Effector memory CD4-positive, alpha-beta T cell (primary cell): ENCODE data around the gene RNF150.
"Not testable (repeated sequence)": the region's sequence is repeated elsewhere in the genome, so short reads cannot be mapped to it uniquely, and the experiment has no call there.

ENCODE experiments used
- DNase-seq, 3 donors: peaks; one replicate each; pipeline ENCODE4 v3.0.0-alpha.2; 2020
- H3K27ac ChIP-seq: 2 replicates; pipeline ENCODE4 v1.7.0; 2013; ENCODE audit warnings: mild to moderate bottlenecking, low read length, moderate library complexity; ENCODE audit not compliant: insufficient read depth, poor library complexity, severe bottlenecking
- H3K27me3 ChIP-seq: replicated peaks from 2 replicates; pipeline ENCODE4 v1.7.0; 2013; ENCODE audit warnings: mild to moderate bottlenecking, low read length; ENCODE audit not compliant: insufficient read depth, control insufficient read depth, poor library complexity, severe bottlenecking
- H3K36me3 ChIP-seq: 2 replicates; pipeline ENCODE4 v1.7.0; 2013; ENCODE audit warnings: mild to moderate bottlenecking, low read length, moderate library complexity; ENCODE audit not compliant: control insufficient read depth, insufficient read depth
- H3K4me1 ChIP-seq: 2 replicates; pipeline ENCODE4 v1.7.0; 2013; ENCODE audit warnings: low read length, mild to moderate bottlenecking; ENCODE audit not compliant: control insufficient read depth, insufficient read depth, poor library complexity, severe bottlenecking
- H3K4me3 ChIP-seq: 2 replicates; pipeline ENCODE4 v1.7.0; 2013; ENCODE audit warnings: low read length, low read depth, mild to moderate bottlenecking; ENCODE audit not compliant: insufficient read depth, poor library complexity, severe bottlenecking
- H3K9me3 ChIP-seq: 2 replicates; pipeline ENCODE4 v1.7.0; 2013; ENCODE audit warnings: mild to moderate bottlenecking, low read length, moderate library complexity; ENCODE audit not compliant: control insufficient read depth

The RNF150 gene

DNA sequence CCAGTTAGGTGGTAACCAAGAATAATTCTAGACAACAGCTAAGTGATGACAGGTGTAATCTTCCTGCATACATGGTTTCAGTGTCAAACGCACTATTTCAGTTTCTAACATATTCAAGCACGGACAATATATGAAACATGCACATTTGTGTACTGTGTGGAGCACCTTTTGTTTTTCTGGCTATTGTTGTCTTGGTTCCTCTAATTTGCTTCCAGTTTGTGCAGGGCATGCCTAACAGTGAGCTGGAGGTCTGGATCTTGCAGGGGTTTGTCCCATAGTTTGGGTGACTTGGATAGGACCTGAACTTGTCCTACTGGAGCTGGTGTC lies 306.6 kb downstream of the RNF150 start:
- H3K36me3 ChIP-seq, result no peaks in the 10 kb centered on the region
- H3K4me3 ChIP-seq, result no peak overlapping the region
- DNase-seq, result no peak
- H3K4me1 ChIP-seq, result no peaks in the 10 kb centered on the region
- H3K27ac ChIP-seq, result no peak overlapping the region
- H3K9me3 ChIP-seq, result no peaks in the 10 kb centered on the region
- no peaks in the 10 kb centered on the region for H3K27me3 ChIP-seq

DNA sequence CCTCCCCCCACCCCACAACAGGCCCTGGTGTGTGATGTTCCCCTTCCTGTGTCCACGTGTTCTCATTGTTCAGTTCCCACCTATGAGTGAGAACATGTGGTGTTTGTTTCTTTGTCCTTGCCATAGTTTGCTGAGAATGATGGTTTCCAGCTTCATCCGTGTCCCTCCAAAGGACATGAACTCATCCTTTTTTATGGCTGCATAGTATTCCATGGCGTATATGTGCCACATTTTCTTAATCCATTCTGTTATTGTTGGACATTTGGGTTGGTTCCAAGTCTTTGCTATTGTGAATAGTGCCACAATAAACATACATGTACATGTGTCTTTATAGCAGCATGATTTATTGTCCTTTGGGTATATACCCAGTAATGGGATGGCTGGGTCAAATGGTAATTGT lies 312.7 kb downstream of the RNF150 start:
- H3K36me3 ChIP-seq, H3K27ac ChIP-seq, H3K27me3 ChIP-seq, DNase-seq, H3K9me3 ChIP-seq, H3K4me1 ChIP-seq, H3K4me3 ChIP-seq: not testable (repeated sequence)

DNA sequence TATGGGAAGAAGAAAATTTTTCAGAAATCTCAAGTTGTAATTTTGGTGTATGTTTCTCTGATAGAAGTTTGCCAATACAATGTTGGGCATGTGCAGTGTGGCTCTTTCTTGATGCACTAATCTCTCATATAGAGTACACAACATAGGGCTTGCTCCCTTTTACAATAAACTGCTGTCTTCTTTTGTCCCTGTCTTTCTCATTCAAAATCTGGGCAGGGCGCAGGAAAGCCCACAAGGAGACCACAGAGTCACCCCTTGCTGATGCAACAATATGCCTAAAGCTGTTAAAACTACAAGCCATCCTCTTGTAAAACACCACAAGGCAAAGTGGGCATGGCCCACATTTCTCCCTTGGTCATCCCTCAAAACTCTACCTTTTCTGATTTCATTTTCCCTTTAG lies 313.7 kb downstream of the RNF150 start:
- H3K27me3 ChIP-seq, result no peaks in the 10 kb centered on the region
- no peak overlapping the region for H3K27ac ChIP-seq
- no peaks in the 10 kb centered on the region for H3K9me3 ChIP-seq
- H3K36me3 ChIP-seq, result no peaks in the 10 kb centered on the region
- no peak for DNase-seq
- no peaks in the 10 kb centered on the region for H3K4me1 ChIP-seq
- no peak overlapping the region for H3K4me3 ChIP-seq

DNA sequence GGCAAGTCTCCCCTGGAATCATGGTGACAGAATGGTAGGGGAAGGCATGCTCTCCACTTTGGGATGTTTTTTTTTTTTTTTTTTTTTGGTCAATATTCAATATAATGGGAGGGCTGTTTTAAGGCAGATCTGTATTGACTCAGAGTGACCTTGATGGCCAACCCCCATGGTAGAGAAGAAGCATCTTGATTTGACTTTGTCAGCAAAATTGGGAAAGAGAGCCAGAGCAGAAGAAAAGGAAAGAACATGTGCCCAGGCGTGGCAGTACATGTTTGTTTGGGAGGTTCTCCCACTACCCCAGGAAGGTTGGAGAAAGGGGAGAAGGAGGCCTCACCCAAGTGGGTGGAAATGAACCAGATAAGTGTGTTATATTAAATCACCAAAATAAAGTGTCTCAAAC lies 314.8 kb downstream of the RNF150 start:
- no peaks in the 10 kb centered on the region for H3K4me1 ChIP-seq
- no peak overlapping the region for H3K4me3 ChIP-seq
- no peaks in the 10 kb centered on the region for H3K36me3 ChIP-seq
- H3K9me3 ChIP-seq, result no peaks in the 10 kb centered on the region
- DNase-seq, result no peak
- no peaks in the 10 kb centered on the region for H3K27me3 ChIP-seq
- no peak overlapping the region for H3K27ac ChIP-seq

DNA sequence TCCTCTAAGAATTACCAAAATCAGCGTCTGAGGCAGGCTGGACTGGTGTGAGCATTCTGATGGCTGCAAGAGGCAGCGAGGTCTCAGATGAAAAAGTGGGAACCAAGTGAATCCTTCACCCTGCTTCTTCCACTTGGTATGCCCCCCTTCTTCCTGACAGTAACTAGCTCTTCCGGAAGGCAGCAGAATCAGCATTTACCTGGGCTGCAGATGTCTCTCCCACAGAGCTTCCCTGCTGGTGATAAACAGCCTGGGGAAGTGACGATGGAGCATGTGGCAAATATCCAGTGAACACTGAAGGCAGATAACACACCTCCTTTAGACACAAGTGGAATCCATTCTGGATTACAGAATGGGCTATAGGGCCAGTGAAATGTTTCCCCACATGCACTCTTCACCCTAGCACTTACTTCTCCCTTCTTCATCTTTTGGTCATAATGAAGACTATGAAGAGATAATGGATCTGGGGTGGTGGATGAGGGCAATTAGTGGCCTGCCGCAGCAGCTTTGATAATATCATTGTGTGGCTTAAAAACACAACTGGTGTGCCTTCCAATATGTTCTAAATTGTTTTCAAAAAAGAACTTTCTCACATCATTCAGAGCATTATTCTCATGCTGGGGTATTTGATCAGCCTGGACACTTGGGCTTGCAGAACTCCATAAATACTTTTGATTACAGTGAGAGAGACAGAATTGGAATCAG lies 316.3 kb downstream of the RNF150 start:
- no peak overlapping the region for H3K27ac ChIP-seq

DNA sequence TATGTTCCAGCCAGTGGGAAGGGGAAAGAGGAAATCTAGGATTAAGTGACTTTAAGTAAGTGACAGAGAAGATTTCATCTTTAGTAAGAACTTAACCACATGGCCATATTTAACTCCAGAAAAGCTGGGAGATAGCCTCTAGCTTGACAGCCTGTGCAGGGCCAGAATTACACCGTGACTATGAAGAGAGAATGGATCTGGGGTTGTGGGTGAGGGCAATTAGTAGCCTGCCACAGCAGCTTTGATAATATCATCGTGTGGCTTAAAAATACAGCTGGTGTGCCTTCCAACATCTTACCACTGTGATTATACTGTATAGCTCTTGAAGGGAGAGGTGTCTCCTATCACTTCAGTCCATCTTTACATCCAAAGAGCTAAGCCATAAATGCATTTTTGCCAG lies 319.5 kb downstream of the RNF150 start:
- Histone ChIP-seq H3K36me3 (no peaks in the 10 kb centered on the region), H3K27me3 (no peaks in the 10 kb centered on the region), H3K4me1 (no peaks in the 10 kb centered on the region), H3K4me3 (no peak overlapping the region), H3K27ac (no peak overlapping the region), H3K9me3 (no peaks in the 10 kb centered on the region)
- no peak for DNase-seq

More for the DNA sequence above, 316.3 kb downstream of the RNF150 start:
- Histone ChIP-seq H3K4me3 (no peak overlapping the region), H3K9me3 (no peaks in the 10 kb centered on the region), H3K36me3 (no peaks in the 10 kb centered on the region), H3K27me3 (no peaks in the 10 kb centered on the region), H3K4me1 (no peaks in the 10 kb centered on the region)
- DNase-seq, result no peak

DNA sequence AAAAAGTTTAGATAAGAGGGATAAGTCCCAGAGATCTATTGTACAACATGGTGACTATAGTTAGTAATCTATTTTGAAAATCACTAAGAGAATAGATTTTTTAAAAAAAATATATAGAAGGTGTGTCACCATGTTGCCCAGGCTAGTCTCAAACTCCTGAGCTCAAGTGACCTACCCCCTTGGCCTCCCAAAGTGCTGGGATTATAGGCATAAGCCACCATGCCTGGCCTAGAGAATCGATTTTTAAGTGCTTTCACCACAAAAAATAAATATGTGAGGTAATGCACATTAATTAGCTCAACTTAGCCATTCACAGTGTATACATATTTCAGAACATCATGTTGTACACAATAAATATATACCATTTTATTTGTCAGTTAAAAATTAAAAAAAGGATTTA lies 320.4 kb downstream of the RNF150 start:
- Histone ChIP-seq H3K4me3 (no peak overlapping the region), H3K4me1 (no peaks in the 10 kb centered on the region), H3K36me3 (no peaks in the 10 kb centered on the region), H3K9me3 (no peaks in the 10 kb centered on the region), H3K27ac (no peak overlapping the region), H3K27me3 (no peaks in the 10 kb centered on the region)
- DNase-seq, result no peak

DNA sequence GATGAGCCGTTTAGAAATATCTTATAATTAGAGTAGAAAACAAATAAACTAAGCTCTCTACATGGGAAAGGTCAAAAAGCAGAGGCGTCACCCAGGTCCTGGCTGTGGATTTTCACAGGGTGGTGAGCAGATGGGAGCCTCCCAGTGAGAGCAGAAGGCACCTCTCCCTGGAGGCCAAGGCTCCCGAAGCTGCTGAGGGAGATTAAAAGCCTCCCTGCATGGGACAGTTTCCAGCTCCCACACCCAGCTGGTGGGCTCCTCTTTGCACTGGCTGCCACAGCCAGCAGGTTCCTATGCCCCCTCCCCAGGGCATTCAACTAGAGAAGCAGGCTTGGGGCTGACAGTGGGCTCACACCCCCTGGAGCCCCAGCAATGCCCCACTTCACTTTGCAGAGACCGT lies 321.8 kb downstream of the RNF150 start:
- no peak for DNase-seq
- Histone ChIP-seq H3K27me3 (no peaks in the 10 kb centered on the region), H3K4me1 (no peaks in the 10 kb centered on the region), H3K4me3 (no peak overlapping the region), H3K9me3 (no peaks in the 10 kb centered on the region), H3K27ac (no peak overlapping the region), H3K36me3 (no peaks in the 10 kb centered on the region)

DNA sequence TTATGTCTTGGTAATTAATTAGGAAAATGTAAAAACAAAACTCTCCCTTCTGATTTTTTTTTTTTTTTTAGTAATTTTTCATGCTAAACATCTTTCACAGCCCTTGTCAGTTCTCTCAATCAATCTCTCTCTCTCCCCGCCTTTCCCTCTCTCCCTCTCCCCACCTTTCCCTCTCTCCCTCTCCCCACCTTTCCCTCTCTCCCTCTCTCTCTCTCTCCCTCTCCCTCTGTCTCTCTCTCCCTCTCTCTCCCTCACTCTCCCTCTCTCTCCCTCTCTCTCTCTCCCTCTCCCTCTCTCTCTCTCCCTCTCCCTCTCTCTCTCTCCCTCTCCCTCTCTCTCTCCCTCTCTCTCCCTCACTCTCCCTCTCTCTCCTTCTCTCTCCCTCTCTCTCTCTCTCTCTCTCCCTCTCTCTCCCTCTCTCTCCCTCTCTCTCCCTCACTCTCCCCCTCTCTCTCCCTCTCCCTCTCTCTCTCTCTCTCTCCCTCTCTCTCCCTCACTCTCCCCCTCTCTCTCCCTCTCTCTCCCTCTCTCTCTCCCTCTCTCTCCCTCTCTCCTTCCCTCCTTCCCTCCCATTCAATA lies 322.6 kb downstream of the RNF150 start:
- not testable (repeated sequence) for H3K4me1 ChIP-seq, H3K4me3 ChIP-seq, DNase-seq, H3K36me3 ChIP-seq, H3K9me3 ChIP-seq, H3K27ac ChIP-seq, H3K27me3 ChIP-seq
